Activated T-cell treated with anti-CD3 and anti-CD28 coated beads for 4 hours (primary cell): ENCODE data around the gene CLDN22.
"Not testable (repeated sequence)": the region's sequence is repeated elsewhere in the genome, so short reads cannot be mapped to it uniquely, and the experiment has no call there.

Source experiments
- DNase-seq: peaks from one replicate; pipeline ENCODE4 v3.0.0-alpha.2; 2020

CLDN22 gene

DNA sequence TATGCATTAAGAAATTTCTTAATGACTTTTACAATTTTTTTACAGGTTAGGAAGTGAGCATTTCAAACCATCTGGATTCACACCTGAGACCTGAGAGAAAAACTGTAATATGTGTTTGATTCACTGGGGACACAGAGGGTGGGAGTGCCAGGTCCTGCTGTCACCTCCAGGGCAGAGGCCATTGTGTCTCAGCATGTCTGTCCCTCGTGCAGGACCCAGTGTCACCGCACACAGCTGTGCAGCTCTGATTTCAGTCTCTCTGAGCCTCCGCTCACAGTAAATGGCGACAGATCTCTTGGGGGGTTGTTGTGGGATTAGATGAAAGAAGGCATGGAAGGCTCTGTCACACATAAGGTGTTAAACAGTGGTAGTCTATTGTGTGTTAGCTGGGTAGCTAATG is 25.2 kb upstream of the CLDN22 start:
- DNase-seq: no peak

DNA sequence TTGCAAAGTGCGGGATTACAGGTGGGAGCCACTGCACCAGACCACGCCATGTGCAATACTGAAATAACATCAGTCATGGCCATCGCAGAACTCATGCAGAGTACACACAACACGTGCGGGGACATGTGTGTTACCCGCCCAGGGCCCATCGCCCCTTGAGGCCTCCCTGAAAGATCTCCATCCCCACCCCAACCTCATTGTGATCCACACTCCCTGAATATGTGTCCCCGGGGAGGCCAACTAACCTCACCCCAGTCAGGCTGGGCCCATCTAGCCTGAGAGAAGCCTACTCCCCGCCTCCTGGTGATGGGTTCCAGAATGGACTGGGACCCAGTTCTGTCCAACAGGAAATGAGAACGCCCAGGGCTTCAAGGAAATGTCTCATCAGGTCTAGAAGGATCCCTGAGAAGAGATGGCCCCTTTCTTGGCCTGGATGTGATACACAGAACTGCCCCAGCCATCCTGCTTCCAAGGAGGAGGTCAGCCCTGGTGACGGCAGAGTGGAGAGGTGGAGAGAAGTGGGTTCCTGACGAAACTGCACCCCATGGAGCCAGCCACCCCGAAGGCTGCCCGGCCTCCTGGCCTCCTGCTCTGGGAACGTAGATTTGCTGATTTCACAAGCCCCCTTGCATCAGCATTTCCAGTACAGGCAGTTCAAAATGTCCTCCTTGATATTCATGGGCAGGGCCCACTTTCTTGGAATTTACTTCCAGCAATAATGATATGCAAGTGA is 24.6 kb upstream of the CLDN22 start:
- DNase-seq: no peak

DNA sequence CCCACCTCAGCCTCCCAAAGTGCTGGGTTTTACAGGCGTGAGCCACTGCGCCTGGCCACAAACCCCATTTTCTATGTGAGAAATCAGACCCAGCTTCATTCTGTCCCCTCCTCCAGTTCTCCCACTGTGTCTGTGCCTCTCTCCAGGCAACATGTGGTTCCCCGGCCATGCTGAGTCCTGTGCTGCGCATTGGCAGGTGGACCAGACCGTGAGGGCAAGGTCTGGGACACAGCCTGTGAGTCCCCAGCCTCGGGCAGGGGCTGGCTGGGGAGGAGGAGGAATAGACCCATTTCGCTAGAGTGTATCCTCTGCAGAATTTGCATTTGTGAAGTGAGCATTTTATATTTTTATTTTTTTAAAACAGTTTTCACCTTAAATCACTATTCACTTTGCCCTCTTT is 23.7 kb upstream of the CLDN22 start:
- no peak for DNase-seq

DNA sequence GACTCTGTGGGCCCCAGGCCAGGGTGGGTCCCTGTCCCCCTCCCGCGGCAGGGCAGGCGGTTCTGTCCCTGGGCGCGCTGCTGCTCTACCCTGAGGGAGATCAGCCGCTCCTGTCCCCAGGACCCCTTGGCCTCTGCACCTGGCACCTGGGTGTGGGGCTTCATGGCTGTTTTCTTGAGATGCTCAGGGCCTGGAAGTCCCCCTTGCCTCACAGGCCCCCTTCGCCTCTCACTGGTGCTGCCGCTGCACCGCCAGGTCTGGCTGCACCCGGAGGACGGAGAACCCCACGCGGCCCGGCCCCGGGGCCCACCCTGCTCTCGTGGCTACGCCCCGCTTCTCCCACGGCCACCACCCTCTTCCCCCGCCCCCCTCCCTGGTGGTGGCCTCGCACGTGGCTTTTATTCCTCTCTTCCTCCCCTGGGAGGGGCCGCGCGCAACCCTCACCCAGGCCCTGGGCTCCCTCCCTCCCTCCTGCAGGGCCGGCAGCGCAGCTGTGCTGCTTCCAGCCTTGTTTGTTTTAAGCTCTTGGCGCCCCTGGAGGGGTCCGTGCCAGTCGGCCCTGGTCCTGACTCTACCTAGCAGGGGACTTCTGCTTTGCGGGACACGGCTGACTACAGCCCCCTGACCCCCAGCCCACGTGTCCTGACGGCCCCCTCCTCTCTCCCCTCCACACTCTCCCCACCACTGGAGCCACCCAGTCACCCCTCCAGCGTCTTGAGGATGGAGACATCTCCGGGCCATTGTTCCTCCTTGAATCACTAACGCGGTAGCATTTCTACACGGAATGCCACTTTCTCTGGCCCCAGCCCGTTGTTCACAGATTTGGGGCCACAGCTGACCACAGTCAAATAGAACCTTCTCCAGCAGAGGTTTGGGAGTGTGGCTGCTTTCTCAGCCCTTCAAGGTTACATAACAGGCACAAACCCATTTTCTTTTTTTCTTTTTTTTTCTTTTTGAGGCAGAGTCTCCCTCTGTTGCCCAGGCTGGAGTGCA is 22.8 kb upstream of the CLDN22 start:
- no peak for DNase-seq

DNA sequence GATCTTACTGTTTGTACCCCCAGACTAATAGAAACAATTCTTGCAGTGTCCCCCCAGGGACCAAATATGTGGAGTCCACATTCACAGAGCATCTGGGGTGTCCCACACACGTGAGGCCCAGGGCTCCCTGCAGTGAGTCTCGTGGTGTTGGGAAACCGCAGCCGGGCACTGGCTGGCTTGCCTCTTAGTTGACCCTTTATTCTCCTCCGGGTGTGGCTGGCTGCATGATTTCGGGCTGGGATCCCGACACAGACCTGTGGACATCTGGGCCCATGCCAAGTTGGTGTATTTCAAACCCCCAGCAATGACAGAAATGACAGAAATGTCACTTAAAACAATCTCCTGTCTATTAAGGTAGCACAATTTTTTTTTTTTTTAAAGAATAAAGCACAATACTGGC is 17.8 kb upstream of the CLDN22 start:
- DNase-seq: no peak

DNA sequence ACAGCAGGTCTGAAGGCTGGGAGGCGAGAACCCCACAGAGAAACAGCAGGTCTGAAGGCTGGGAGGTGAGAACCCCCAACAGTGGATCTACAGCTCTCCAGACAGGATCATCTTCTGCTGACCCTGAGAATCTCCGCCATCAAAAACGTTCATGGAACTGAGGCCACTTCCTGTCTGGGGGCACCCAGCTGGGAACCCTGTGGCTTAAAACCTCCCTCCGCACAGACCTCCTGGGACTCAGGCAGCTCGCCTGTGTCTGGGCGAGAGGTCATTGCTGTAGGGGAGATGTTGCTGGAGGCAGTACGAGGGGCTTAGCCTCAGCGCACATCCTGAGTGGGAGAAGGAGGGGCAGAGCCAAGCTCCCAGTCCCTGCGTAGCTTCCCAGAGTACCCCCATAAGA is 17.3 kb upstream of the CLDN22 start:
- no peak for DNase-seq

DNA sequence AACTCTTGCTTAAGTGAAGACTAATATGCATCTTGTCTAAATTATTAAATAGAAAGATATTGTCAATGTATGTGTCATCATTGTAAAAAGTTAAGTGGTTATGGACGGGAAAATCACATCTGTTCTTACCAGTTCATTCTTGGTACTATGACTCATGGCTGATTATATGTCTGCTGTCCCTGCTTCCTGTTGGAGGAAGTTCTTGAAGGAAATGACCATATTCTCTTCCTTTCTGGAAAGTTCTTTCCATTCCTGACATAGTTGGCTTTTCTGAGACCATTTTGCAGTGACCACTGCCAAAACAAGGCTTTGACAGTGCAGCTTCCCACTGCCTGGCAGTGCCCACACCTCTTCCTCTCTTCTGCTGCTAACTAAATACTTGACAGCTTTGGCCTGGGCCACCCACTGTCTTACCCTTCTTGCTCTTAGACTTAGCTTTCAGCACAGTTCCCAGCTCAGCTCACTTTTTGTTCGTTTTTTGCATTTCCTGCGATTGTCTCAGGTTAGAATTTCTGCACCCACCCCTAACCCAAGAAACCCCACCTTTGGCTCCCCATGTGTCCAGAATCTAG is 15.4 kb upstream of the CLDN22 start:
- DNase-seq: no peak

DNA sequence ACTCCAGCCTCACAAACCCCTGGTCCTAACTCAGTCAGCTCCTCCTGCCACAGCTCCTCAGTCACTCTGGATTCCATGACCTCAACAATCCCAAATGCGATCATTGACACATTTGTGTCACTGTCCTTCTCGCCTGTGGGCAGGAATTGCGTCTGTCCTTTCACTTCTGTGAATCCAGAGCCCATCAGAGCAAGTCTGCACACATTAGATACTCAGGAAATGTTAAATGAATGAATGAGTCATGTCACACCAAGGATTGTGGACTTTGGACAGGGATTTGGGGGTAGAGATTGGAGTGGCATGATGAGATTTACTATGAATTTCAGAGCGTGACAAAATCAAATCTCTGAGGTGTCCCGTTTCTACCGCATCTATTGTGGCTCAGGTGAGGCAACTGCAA is 13.9 kb upstream of the CLDN22 start:
- DNase-seq: no peak

DNA sequence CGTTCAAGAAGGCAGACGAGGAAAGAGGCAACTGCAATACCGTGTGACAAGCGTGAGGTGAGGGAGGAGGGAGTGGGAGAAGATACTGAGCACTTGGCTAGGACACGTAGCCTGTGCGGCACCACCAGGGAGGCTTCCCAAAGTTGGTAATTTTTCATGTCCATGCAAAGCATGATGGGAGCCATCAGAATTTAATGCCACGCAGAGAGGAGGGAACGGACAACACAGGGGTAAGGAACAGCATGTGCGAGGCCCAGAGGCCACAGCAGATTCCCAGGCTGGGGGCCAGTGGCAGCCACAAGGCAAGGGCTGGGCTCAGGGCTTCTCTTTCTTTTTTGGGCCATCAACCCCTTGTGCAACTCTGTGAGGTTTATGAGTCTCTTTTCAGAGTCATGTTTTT is 13.1 kb upstream of the CLDN22 start:
- DNase-seq: no peak

DNA sequence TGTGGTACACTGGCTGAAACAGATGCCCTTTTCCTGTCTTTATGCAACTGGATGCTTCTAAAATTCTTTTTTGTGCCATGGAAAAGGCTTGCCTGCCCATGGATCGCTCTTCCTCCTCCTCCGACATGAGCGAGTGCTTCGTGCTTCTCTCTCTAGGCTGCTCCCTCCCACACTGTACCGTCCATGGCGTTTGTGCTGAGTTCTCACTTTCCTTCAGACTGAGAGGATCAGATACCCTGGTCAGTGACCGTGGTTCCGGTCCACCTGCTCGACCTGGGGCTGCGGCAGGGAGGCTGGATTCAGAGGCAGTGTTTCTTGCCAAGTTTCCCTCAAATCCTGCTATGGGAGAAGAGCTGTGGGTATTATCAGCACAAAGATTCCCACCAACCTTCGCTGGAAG is 12.4 kb upstream of the CLDN22 start:
- no peak for DNase-seq

DNA sequence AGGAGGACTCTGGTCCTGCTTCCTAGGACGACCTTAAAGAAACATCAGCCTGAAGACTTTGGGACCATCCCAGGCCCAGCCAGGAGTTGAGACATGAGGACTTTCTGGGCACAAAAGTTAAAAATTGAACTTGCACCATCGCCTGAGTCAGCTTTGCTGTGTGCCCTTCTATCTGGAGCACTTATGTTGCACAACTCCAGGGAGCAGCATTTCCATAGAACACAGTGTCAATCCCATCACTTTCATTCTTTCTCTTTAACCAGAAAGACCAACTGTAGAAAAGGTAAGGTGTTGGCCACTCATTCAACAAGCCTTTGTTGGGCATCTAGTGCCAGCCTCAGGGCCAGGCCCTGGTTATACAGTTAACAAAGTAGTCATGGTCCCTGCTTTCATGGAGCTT is 10.8 kb upstream of the CLDN22 start:
- DNase-seq: no peak

DNA sequence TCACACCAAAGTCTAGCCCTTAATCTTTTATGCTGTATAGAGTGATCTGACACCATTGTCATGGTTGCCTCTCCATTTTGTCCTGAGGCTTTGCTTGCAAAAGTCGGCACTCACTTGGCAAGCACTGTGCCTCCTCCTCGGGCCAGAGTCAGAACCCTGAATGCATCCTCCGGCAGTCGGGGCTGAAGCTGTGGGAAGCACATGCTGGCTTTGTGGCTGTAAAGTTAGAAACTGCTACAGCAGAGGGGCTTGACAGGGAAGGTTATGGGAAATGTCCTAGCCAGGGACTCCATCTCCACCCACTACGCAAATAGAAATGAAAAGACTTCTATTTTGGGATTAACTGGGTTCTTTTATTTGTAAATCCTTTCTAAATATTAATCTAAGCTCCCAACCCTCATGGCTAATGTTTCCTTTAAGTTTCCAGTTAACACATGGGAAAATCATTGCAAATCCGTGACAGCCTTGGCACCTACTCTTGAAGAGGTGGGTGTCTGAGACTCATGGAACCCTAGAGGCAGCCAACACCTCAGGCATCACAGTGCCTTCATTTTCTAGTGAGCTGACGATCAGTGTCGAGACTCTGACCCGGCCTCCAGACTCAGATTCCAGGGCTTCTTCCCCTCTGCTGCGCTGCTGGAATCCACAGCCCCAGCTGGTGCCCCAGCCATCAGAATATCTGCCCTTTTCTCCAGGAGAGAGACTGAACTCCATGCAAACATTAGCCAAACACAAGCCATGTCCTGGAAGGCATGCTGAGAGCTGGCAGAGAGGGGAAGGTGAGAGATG is 10.1 kb upstream of the CLDN22 start:
- DNase-seq: no peak

DNA sequence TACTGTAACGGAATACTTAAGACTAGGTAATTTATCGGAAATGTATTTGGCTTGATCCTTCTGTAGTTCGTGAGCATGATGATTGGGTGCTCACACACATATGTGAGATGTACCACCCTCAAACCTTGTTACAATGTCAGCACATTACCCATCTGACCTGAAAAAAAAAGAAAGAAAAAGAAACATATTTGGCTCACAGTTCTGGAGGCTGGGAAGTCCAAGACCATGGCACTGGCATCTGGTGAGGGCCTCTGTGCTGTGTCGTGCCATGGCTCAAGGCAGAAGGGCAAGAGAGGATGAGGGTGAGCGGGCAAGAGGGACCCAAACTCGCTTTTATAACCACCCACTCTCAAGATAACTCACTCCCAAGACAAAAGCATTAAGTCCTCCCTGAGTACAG is 9.2 kb upstream of the CLDN22 start:
- DNase-seq: no peak

DNA sequence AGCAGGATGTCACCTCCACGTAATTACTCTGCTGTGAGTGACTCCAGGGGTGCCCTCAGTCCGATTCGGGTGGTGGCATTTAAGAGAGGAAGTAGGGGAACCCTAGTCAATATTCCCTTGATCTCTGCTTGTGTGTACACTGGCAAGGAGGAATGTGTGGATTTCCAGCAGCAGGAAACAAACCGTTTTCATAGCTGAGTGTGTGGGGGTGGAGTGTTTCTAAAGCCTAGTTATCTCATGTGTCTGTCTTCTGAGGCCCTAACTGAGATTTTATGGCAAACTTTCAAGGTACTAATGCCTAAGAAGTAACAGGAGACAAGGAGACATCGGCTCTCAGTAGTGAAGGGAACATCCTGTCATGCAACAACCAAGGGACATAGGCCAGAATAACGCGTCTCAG is 8.8 kb upstream of the CLDN22 start:
- no peak for DNase-seq

DNA sequence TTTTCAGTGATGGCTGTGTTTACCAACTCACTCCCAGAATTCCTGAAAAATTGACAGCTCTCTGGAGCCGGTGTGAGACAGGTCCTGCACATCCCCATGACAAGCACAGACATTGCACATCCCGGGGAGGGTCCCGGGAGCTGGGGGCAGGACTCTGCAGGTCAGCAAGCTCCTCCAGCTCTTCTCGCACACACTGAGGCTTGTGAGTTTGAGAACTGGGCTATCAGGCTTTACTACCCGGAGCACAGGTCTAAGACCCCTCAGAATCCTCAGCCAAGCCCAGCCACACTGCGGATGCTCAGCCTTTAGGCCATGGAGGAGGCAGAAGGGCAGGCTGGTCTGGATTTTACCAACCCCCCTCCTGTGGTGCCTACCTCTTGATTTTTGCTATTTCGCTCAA is 7.8 kb upstream of the CLDN22 start:
- no peak for DNase-seq

DNA sequence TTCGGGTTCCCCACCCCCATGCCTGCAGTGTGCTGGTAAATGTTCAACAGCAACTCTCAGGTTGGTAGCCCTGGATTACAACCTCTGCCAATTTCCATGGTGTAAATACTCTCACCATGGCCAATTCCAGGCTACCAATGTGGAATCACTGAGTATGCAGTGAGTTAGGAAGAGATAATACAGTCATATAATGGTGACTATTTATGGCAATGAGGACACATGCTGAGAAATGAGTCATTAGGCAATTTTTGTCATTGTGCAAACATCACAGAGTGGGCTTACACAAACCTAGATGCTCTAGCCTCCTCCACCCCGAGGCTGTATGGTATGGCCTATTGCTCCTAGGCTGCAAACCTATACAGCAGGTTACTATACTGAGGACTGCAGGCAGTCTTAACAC is 6.8 kb upstream of the CLDN22 start:
- no peak for DNase-seq

DNA sequence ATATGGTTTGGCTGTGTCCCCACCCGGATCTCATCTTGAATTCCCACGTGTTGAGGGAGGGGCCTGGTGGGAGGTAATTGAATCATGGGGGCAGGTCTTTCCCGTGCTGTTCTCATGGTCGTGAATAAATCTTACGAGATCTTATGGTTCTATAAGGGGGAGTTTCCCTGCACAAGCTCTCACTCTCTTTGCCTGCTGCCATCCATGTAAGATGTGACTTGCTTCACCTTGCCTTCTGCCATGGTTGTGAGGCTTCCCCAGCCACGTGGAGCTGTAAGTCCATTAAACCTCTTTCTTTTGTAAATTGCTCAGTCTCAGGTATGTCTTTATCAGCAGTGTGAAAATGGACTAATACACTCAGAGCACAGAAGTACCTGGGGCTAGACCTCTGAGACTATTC is 6.3 kb upstream of the CLDN22 start:
- not testable (repeated sequence) for DNase-seq

DNA sequence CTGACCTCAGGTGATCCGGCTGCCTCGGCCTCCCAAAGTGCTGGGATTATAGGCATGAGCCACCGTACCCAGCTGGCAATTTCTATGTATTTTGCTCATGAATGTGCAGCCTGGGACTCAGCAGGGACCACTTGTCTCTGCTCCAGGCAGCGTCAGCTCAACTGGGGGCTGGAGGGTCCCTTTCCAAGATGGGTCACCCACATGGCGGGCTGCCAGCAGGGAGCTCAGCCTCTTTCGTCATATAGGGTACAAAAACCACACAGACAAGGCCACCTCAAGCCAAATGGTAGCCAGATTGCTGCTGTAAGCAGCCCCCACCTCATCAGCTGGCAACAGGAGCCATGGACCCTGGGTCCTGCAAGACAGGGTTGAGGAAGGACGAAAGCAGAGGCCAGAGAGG is 4.5 kb upstream of the CLDN22 start:
- DNase-seq: no peak

DNA sequence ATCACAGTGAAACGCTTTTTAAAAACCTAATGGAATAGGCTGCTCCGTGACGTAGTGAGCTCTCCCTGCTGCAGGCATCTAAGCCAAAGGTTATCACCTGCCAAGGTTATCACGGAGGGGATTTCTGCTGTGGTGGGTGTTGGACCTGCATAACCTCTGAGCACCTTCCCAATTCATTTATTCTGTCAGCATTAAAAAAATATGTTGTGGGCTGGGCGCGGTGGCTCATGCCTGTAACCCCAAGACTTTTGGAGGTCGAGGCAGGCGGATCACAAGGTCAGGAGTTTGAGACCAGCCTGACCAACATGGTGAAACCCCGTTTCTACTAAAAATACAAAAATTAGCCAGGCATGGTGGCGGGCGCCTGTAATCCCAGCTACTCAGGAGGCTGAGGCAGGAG is 4.0 kb upstream of the CLDN22 start:
- DNase-seq: not testable (repeated sequence)

DNA sequence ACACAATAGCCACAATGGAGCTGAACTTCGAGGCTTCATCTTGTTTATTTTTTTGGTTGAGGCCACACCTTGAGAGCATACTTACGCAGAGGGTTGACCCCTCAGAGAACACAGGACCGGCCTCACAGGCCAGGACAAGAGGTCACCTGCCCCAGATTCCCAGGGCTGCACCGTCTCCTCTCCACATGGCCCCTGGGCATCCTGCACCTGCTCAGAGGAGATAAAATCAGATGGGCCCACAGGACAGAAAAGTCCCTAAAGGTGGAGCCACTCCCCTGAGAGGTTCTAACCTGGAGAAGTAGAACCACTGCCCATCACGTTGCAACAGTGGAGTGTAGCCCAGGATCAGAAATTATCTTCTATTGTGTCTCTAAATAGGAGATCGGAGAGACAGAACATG is 3.2 kb upstream of the CLDN22 start:
- DNase-seq: no peak

DNA sequence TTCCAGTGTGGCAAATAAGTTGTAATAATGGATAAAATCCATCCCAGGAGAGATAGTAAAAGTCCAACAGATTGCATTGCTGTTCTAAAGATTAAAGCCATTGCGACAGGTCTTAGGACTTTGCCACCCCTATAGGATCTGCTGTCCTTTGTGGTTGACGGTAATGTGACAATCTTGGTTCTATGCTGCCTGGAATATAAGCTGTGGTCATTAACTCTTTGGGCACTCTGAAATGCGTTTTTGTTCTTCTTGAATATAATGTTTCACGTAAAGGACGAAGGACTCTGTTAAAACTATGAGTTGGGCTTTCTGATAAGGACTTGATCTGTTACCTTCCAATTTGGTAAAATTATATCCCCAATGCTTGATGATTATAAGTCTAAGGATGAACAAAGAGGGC is 2.2 kb upstream of the CLDN22 start, which contains the start of gene CLDN24:
Gene CLDN24, minus strand, starts transcription at position 101 of the 400 bp plus-strand sequence. Its CDS starts 0 bp downstream, at position 101.
- DNase-seq: no peak

DNA sequence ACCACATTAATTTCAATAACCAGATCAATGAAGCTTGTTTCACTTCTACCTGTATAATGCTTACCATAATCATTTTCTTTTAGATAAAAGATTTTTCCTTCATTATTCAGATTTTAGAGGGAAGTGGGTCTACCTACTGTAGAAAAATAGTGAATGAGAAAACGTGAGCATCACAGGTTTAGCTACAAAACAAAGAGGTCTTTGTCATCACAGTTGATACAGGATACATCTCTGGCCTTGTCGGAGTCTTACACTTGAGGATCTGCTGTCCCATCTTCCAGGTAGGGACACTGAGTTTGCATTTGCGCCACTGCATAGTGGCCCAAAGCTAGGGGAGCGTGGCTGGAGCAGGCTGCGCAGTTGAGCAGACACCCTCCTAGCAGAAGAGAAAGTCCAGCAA is 1.4 kb upstream of the CLDN22 start:
- DNase-seq: no peak

DNA sequence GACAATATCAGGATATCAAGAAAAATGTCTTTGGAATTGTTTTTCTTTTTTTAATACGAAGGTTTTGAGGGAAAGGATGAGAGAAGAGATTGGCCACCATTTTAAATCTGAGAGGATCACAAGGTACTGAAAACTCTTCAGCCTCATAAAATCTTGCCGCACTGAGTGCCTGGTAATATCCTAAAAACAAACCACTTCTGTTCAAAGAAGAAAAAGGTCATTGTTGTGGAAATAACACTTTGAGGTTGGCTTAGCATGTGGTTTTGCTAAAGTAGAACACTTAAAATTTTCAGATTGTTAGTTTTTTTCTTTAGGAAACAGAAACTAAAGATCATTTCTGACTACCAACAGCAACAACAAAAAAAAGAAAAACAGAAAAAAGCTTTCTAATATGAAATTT is 1.0 kb upstream of the CLDN22 start:
- no peak for DNase-seq
